GM10266 (cell line): ENCODE results near the gene IL18.
"Not testable (repeated sequence)": the region's sequence is repeated elsewhere in the genome, so short reads cannot be mapped to it uniquely, and the experiment has no call there.

Experiments used
- DNase-seq: peaks from one replicate; pipeline ENCODE4 v3.0.0; 2012; ENCODE audit errors: extremely low spot score
- TF ChIP-seq, protein P1 (sequence below): IDR thresholded peaks from 2 replicates; pipeline ENCODE4 v1.5.1; 2012; ENCODE audit warnings: mild to moderate bottlenecking, low read depth; ENCODE audit not compliant: control insufficient read depth, insufficient read depth; ENCODE audit errors: missing control alignments

Gene IL18

DNA sequence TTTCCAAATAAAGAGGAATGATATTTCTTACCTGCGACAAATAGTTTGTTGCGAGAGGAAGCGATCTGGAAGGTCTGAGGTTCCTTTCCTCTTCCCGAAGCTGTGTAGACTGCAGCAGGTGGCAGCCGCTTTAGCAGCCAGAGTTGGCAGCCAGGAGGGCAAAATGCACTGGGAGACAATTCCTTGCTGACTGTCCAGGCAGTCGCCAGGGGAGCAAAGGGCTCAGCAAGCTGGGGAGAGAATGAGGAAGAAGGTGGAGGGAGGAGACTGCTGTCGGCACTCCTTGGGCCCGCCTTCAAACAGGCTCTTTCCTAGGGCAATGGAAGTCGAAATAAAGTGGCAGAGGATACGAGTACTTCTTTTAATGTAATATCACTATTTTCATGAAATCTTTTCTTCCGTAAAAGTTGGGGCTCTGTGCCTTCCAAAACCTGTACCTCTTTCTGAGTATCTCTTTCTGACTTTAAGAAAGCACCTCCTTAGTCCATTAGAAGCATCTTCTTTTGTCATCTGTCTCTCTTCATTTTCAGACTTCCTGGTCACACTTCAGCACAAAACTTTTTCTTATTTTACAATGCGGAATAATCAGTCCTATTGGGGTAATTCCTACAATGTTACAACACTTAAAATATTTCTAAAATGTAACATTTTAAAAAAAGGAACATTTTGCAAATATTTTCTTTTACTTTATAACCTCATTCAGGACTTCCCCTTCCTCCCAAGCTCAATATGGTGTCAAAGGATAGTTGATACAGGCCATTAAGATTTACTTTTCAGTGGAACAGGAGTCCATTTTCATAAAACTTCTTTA, at the start of gene IL18:
TSS of gene IL18 (minus strand) at position 220 of the 811 bp plus-strand sequence. CDS start 9,041 bp downstream, outside the sequence.
- TF ChIP-seq, protein P1, sequence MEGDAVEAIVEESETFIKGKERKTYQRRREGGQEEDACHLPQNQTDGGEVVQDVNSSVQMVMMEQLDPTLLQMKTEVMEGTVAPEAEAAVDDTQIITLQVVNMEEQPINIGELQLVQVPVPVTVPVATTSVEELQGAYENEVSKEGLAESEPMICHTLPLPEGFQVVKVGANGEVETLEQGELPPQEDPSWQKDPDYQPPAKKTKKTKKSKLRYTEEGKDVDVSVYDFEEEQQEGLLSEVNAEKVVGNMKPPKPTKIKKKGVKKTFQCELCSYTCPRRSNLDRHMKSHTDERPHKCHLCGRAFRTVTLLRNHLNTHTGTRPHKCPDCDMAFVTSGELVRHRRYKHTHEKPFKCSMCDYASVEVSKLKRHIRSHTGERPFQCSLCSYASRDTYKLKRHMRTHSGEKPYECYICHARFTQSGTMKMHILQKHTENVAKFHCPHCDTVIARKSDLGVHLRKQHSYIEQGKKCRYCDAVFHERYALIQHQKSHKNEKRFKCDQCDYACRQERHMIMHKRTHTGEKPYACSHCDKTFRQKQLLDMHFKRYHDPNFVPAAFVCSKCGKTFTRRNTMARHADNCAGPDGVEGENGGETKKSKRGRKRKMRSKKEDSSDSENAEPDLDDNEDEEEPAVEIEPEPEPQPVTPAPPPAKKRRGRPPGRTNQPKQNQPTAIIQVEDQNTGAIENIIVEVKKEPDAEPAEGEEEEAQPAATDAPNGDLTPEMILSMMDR, result no peak
- DNase-seq, result no peak

DNA sequence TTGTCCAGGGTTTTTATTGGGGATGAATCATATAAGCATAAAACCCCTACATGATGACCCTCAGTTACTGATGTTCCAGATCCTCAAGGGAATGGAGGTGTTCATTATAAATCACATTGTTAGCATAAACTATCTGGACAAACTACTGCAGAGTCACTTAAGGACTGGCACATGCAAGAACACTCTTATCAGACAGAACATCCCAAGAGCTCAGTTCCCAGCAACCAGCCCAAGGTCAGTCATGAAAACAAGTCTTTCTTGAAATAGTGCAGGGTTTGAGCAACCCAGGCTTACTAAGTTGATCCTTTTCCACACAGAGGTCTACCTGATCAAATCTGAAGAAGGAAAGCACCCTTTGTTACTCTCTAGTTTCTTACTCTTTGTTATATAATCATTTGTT, 48.8 kb upstream of the IL18 start:
- TF ChIP-seq, protein P1, result no peak
- DNase-seq, result no peak

DNA sequence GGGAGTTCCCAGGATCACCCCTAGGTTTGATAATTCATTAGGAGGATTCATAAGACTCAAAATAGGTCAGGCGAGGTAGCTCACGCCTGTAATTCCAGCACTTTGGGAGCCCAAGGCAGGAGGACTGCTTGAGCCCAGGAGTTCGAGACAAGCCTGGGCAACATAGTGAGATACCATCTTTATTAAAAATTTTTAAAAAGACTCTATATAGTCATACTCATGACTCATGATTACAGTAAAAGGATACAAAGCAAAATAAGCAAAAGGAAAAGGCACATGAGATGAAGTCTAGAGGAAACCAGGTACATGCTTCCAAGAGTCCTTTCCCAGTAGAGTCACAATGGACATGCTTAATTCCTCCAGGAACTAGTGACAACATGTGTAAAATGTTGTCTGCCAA, 48.4 kb upstream of the IL18 start:
- DNase-seq, result no peak
- TF ChIP-seq, protein P1, result no peak

DNA sequence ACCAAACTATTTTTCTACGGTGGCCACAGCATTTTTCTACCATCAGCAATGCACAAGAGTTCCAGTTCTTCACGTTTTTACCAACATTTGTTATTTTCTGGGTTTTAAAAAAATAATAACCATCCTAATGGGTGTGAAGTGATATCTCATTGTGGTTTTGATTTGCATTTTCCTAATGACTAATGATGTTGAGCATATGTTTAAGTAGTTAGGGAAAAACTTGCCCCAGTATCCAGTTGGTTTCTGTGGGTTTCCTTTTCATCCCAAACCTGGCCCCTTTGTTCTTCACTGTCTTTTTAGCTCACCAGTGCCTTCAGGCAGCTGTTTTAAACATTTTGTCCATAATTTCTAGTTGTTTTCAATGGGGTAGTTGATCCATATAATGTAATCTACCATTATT, 47.6 kb upstream of the IL18 start:
- DNase-seq, result no peak
- TF ChIP-seq, protein P1, result no peak

DNA sequence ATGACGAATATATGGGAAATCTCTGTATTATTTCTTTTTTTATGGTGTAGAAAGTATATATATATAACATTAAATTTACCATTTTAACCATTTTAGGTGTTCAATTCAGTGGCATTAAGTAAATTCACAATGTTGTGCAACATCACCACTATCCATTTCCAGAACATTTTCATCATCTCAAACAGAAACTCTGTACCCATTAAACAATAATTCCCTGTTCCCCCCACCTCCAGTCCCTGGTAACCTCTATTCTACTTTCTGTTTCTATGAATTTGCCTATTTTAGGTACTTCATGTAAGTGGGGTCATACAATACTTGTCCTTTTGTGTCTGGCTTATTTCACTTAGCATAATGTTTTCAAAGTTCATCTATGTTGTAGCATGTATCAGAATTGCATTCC, 47.0 kb upstream of the IL18 start:
- no peak for DNase-seq
- TF ChIP-seq, protein P1, result no peak

DNA sequence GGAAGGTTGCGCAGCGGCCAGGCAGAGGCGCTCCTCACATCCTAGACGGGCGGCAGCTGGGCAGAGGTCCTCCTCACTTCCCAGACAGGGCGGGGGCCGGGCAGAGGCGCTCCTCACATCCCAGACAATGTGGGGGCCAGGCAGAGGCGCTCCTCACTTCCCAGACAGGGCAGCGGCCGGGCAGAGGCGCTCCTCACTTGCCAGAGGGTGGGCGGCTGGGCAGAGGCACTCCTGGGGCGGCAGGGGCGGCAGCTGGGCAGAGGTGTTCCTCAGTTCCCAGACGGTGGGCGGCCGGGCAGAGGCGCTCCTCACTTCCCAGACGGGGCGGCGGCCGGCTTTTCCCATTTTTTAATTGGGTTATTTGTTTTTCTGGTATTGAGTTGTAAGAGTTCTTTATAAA, 42.2 kb upstream of the IL18 start:
- TF ChIP-seq, protein P1, result no peak
- no peak for DNase-seq

DNA sequence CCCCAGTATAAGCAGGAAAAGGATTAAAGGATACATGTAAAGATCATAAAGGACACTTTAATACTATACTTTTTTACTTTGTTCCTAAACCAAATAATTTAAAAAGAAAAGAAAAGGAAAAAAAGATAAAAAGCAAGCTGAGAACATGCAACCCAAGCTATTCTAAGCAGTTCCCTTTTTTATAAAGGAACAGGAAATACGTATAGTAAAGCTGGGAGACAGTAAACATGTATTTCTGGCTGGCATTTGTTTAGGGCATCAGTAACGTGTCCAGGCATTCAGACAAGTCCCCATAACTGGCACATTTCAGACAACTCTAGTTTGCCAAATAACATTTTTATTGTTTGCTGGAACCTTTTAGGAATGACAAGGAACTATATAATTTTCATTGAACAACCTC, 36.4 kb upstream of the IL18 start:
- no peak for DNase-seq
- TF ChIP-seq, protein P1, result no peak

DNA sequence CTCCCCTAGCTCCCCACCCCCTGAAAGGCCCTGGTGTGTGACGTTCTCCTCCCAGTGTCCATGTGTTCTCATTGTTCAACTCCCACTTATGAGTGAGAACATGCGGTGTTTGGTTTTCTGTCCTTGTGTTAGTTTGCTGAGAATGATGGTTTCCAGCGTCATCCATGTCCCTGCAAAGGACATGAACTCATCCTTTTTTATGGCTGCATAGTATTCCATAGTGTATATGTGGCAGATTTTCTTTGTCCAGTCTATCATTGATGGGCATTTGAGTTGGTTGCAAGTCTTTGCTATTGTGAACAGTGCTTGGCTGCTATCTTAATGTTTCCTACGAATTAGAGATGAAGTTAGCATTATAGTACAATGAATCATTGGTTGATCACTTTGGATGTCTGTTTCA, 35.2 kb upstream of the IL18 start:
- DNase-seq, result not testable (repeated sequence)
